H1 (cell line): ENCODE results near the gene SRSF6. TPM values are rescaled to one million over a fixed set of nuclear protein-coding genes. Genes with fewer than 3 reads are reported as not detected.

Experiments
- CTCF ChIA-PET: fragments of 300-600 bp; sonication (Branson Sonifier 250); formaldehyde crosslinking; loops from one replicate; lab custom pipeline; 2021; ENCODE audit not compliant: partially characterized antibody; lab: Charles Lee
- POLR2A ChIA-PET: fragments of 300-600 bp; sonication (Branson Sonifier 250); formaldehyde crosslinking; loops from one replicate; lab custom pipeline; 2021; ENCODE audit warnings: inconsistent platforms; ENCODE audit not compliant: partially characterized antibody; lab: Charles Lee
- DNase-seq, 2 experiments: peaks; one replicate each; pipeline versions ENCODE4 v3.0.0 to v3.0.0-alpha.2; 2010 to 2022; ENCODE audit warnings: low spot score in 2 of 2, low read depth in 1 of 2, mixed read lengths in 1 of 2
- FAIRE-seq: peaks from 2 replicates; lab custom pipeline; 2011; peaks lifted over from hg19 to GRCh38; lab: Jason Lieb, UNC
- H2AFZ ChIP-seq: 2 replicates; pipeline ENCODE4 v1.8.1; 2012; ENCODE audit warnings: low read length, inconsistent platforms
- H2AK5ac ChIP-seq: 2 replicates; pipeline ENCODE4 v1.6.1; 2013; ENCODE audit warnings: low read depth, low read length
- H2BK120ac ChIP-seq: replicated peaks from 2 replicates; pipeline ENCODE3; 2013; ENCODE audit warnings: low read depth, low read length, inconsistent platforms
- H2BK12ac ChIP-seq: 2 replicates; pipeline ENCODE4 v1.6.1; 2013; ENCODE audit warnings: low read depth, low read length
- H2BK15ac ChIP-seq: 2 replicates; pipeline ENCODE4 v1.6.1; 2013; ENCODE audit warnings: low read length
- H2BK20ac ChIP-seq: 2 replicates; pipeline ENCODE4 v1.6.1; 2013; ENCODE audit warnings: low read length
- H2BK5ac ChIP-seq: 2 replicates; pipeline ENCODE4 v1.6.1; 2013; ENCODE audit warnings: low read depth, low read length
- H3K14ac ChIP-seq: 2 replicates; pipeline ENCODE4 v1.6.1; 2013; ENCODE audit warnings: inconsistent platforms; ENCODE audit not compliant: insufficient read length
- H3K18ac ChIP-seq: 2 replicates; pipeline ENCODE4 v1.6.1; 2013; ENCODE audit warnings: low read length; ENCODE audit errors: extremely low read depth
- H3K23ac ChIP-seq: 2 replicates; pipeline ENCODE4 v1.6.1; 2013; ENCODE audit warnings: inconsistent platforms; ENCODE audit not compliant: insufficient read length
- H3K23me2 ChIP-seq: 2 replicates; pipeline ENCODE4 v1.6.1; 2013; ENCODE audit warnings: low read depth, low read length
- H3K27ac ChIP-seq: 2 replicates; pipeline ENCODE4 v1.6.1; 2011; ENCODE audit warnings: low read depth, low read length, inconsistent platforms
- H3K27me3 ChIP-seq, 4 experiments: replicated peaks in 1 of 4; 1 replicate in 1 of 4; 2 replicates in 3 of 4; pipeline versions ENCODE4 v1.6.1 to v1.8.1; 2011 to 2013; ENCODE audit warnings: low read length in 3 of 4, mild to moderate bottlenecking in 3 of 4, inconsistent platforms in 2 of 4, mixed read lengths in 2 of 4, moderate library complexity in 1 of 4; ENCODE audit not compliant: control insufficient read depth in 3 of 4, insufficient read depth in 3 of 4; ENCODE audit errors: extremely low read depth in 1 of 4
- H3K36me3 ChIP-seq, 4 experiments: 2 replicates each; pipeline versions ENCODE4 v1.6.1 to v1.8.1; 2011 to 2013; ENCODE audit warnings: mild to moderate bottlenecking in 4 of 4, low read length in 3 of 4, moderate library complexity in 2 of 4, control low read depth in 1 of 4, inconsistent platforms in 1 of 4; ENCODE audit not compliant: insufficient read depth in 4 of 4, control insufficient read depth in 2 of 4
- H3K4ac ChIP-seq: replicated peaks from 2 replicates; pipeline ENCODE3; 2013; ENCODE audit warnings: low read length, low read depth, mixed read lengths, inconsistent platforms; ENCODE audit not compliant: insufficient read length
- H3K4me1 ChIP-seq, 4 experiments: replicated peaks in 1 of 4; 1 replicate in 1 of 4; 2 replicates in 3 of 4; pipeline versions ENCODE4 v1.6.1 to v1.8.1; 2011 to 2013; ENCODE audit warnings: low read length in 3 of 4, inconsistent platforms in 2 of 4, mixed read lengths in 1 of 4; ENCODE audit not compliant: insufficient read depth in 4 of 4, control insufficient read depth in 3 of 4
- H3K4me2 ChIP-seq, 2 experiments: 2 replicates each; pipeline versions ENCODE4 v1.6.1 to v1.8.1; 2011 to 2013; ENCODE audit warnings: low read depth in 2 of 2, low read length in 2 of 2, control low read depth in 1 of 2, inconsistent platforms in 1 of 2, mild to moderate bottlenecking in 1 of 2; ENCODE audit not compliant: insufficient read depth in 1 of 2
- H3K4me3 ChIP-seq, 4 experiments: fragments of 200-600, 300-600 bp in 1 of 4; sonication (generic), shearing (Covaris generic), sonication (Bioruptor Twin) in 1 of 4; 2 replicates each; pipeline versions ENCODE4 v1.5.1 to v1.8.1; 2011 to 2016; ENCODE audit warnings: low read length in 4 of 4, low read depth in 3 of 4, control low read depth in 2 of 4, inconsistent platforms in 2 of 4, mild to moderate bottlenecking in 2 of 4, mixed read lengths in 1 of 4, moderate library complexity in 1 of 4; ENCODE audit not compliant: insufficient read depth in 2 of 4; ENCODE audit errors: extremely low read depth in 1 of 4
- H3K56ac ChIP-seq: replicated peaks from 2 replicates; pipeline ENCODE3; 2013; ENCODE audit warnings: low read depth, mild to moderate bottlenecking, mixed read lengths, low read length, inconsistent platforms; ENCODE audit not compliant: insufficient read length
- H3K79me1 ChIP-seq: 2 replicates; pipeline ENCODE4 v1.6.1; 2013; ENCODE audit warnings: low read depth, low read length, control low read depth
- H3K79me2 ChIP-seq, 2 experiments: 2 replicates each; pipeline versions ENCODE4 v1.6.1 to v1.8.1; 2012 to 2013; ENCODE audit warnings: low read length in 2 of 2, mild to moderate bottlenecking in 2 of 2, inconsistent platforms in 1 of 2; ENCODE audit not compliant: insufficient read depth in 2 of 2, control insufficient read depth in 1 of 2
- H3K9ac ChIP-seq, 4 experiments: replicated peaks in 1 of 4; 1 replicate in 1 of 4; 2 replicates in 3 of 4; pipeline versions ENCODE4 v1.6.1 to v1.8.1; 2011 to 2013; ENCODE audit warnings: low read depth in 3 of 4, low read length in 3 of 4, control low read depth in 2 of 4, mild to moderate bottlenecking in 2 of 4, moderate library complexity in 2 of 4, inconsistent platforms in 1 of 4; ENCODE audit errors: extremely low read depth in 1 of 4
- H3K9me3 ChIP-seq, 2 experiments: 2 replicates each; pipeline versions ENCODE4 v1.6.1 to v1.8.1; 2012 to 2013; ENCODE audit warnings: mild to moderate bottlenecking in 2 of 2, moderate library complexity in 2 of 2, control low read depth in 1 of 2, inconsistent platforms in 1 of 2, low read depth in 1 of 2, low read length in 1 of 2, mixed read lengths in 1 of 2; ENCODE audit not compliant: insufficient read depth in 2 of 2
- H4K20me1 ChIP-seq, 2 experiments: replicated peaks in 1 of 2; 2 replicates each; pipeline versions ENCODE3 to v1.8.1; 2011 to 2013; ENCODE audit warnings: inconsistent platforms in 2 of 2, low read length in 2 of 2, mild to moderate bottlenecking in 1 of 2; ENCODE audit not compliant: insufficient read depth in 2 of 2, control insufficient read depth in 1 of 2
- H4K5ac ChIP-seq: 2 replicates; pipeline ENCODE4 v1.6.1; 2013; ENCODE audit warnings: low read length, low read depth, mixed read lengths, inconsistent platforms; ENCODE audit not compliant: insufficient read length
- H4K8ac ChIP-seq: 2 replicates; pipeline ENCODE4 v1.8.0; 2013; ENCODE audit warnings: mild to moderate bottlenecking, moderate library complexity, low read length, inconsistent platforms; ENCODE audit not compliant: insufficient read depth; ENCODE audit errors: extremely low read depth
- H4K91ac ChIP-seq: replicated peaks from 2 replicates; pipeline ENCODE3; 2013; ENCODE audit warnings: low read length, mixed read lengths, inconsistent platforms; ENCODE audit not compliant: insufficient read length
- EP300 ChIP-seq, 2 experiments: IDR thresholded peaks; 1 replicate in 1 of 2; 2 replicates in 1 of 2; pipeline ENCODE4 v1.6.1; 2011 to 2012; ENCODE audit warnings: low read depth in 2 of 2, low read length in 2 of 2, mild to moderate bottlenecking in 2 of 2, borderline replicate concordance in 1 of 2, inconsistent platforms in 1 of 2, moderate library complexity in 1 of 2
- KDM1A ChIP-seq: fragments of 200-600, 300-600 bp; sonication (generic); IDR thresholded peaks from 2 replicates; pipeline ENCODE4 v1.7.1; 2016; ENCODE audit warnings: mild to moderate bottlenecking, low read length, borderline replicate concordance
- WGBS, 2 experiments: shearing (Covaris generic) in 1 of 2; methylation state at CpG; one replicate each; pipeline versions ENCODE4 v1.1.6 to v1.1.7; 2013 to 2015; ENCODE audit warnings: low lambda C conversion rate in 2 of 2, mixed read lengths in 2 of 2, inconsistent platforms in 1 of 2, low coverage in 1 of 2, missing lambda C conversion rate in 1 of 2; ENCODE audit not compliant: insufficient replicate concordance in 2 of 2, insufficient coverage in 1 of 2, insufficient read length in 1 of 2; ENCODE audit errors: extremely low coverage in 1 of 2, missing lambda C conversion rate in 1 of 2; 5-methylcytosine and 5-hydroxymethylcytosine counted together
- polyA plus RNA-seq, 7 experiments: library from polyadenylated mRNA; depleted of rRNA in 3 of 7; stranded (reverse) in 5 of 7; unstranded in 2 of 7; fragments of >200 nt in 5 of 7; fragments of 200-250 nt in 2 of 7; gene quantifications; 1 replicate in 5 of 7; 2 replicates in 1 of 7; 4 replicates in 1 of 7; pipeline versions ENCODE4 v1.2.1 to v1.2.3, GENCODE V29; 2011 to 2013; ENCODE audit warnings: missing spikeins in 2 of 7, mixed read lengths in 2 of 7
- total RNA-seq: library from RNA; stranded (reverse); fragmentation: NEBNext Ultra II Directional; extraction: Animal tissue kit (Norgen Biotek cat#: 25700); gene quantifications from 2 replicates; pipeline ENCODE4 v1.2.1, GENCODE V29; 2021

SRSF6 gene
- total and polyA plus RNA-seq, 2 of the 8 experiments (the other 6 are each of a cell fraction or from before 2014, with no cell fraction given): 48.0 to 171 TPM

- FAIRE-seq: no peak
Observed at GRCh38 chr20:43450841-43451799, 6.6 kb upstream of the SRSF6 start.

More at GRCh38 chr20:43450841-43451799, 6.6 kb upstream of the SRSF6 start:
- Histone ChIP-seq H2BK120ac (no peak overlapping the region), H3K79me2 (no peaks in the 10 kb centered on the region), H3K9ac (no peak overlapping the region), H2BK15ac (no peak overlapping the region), H2AFZ (no peak overlapping the region), H3K23ac (no peak overlapping the region), H3K56ac (no peak overlapping the region), H4K8ac (no peak overlapping the region), H4K20me1 (no peaks in the 10 kb centered on the region), H3K4me2 (no peak overlapping the region), H3K14ac (no peak overlapping the region), H3K4me1 (no peaks in the 10 kb centered on the region), H3K27me3 (no peaks in the 10 kb centered on the region; a peak in 1 of 7 replicates), H3K18ac (no peak overlapping the region), H3K23me2 (no peaks in the 10 kb centered on the region), H2BK20ac (no peak overlapping the region), H3K27ac (0 out of 2 replicates have a peak overlapping the region, but pooled peaks have one; percentile 35), H4K91ac (no peak overlapping the region), H3K9me3 (no peaks in the 10 kb centered on the region), H3K4me3 (no peak overlapping the region), H3K4ac (no peak overlapping the region), H2BK12ac (no peak overlapping the region), H2AK5ac (no peak overlapping the region), H4K5ac (no peak overlapping the region), H2BK5ac (no peak overlapping the region), H3K79me1 (no peaks in the 10 kb centered on the region), H3K36me3 (no peaks in the 10 kb centered on the region)
- WGBS, 2 experiments: 89% methylated on average over 14 of the region's 14 CpGs; no CpG with 5 or more reads in 1 of the 2 experiments
- CTCF ChIA-PET: interaction anchor here (1.1 to 1.8 kb wide), 3 partner anchors 20 to 85 kb away, joined by 4 to 6 read pairs (median 5); no protein-coding TSS in a partner anchor
- TF ChIP-seq KDM1A (peak; percentile 73; the same call in 1 of the 2 replicates), EP300 (IDR thresholded peaks at IDR 0.05; ENCODE audit: borderline replicate concordance in 1 of 2, low read depth in 2 of 2, low read length in 2 of 2) (no peak)
- POLR2A ChIA-PET: interaction anchor here (0.9 to 2.7 kb wide), 4 partner anchors 7 to 216 kb away, joined by 3 to 38 read pairs (median 9); partner anchors contain the start of gene SRSF6
- DNase-seq: no peak
